ENCODE data around the gene CABLES2. TPM values are rescaled to one million over a fixed set of nuclear protein-coding genes. Genes with fewer than 3 reads are reported as not detected.

CABLES2 gene
- polyA plus RNA-seq, 1 experiment, result 4.8 TPM

- Histone ChIP-seq H3K27me3 (ENCODE audit: control insufficient read depth, insufficient read depth, low read length) (no peaks in the 10 kb centered on the region), H3K4me3 (ENCODE audit: low read depth, low read length) (no peak overlapping the region), H3K36me3 (ENCODE audit: control insufficient read depth, insufficient read depth, low read length) (no peaks in the 10 kb centered on the region)
- POLR2A ChIA-PET, result no interaction called here
- CTCF ChIA-PET, result interaction anchor here (0.7 to 1.3 kb wide), 3 partner anchors 10 to 191 kb away, joined by 3 to 6 read pairs (median 3); no protein-coding TSS in a partner anchor
- TF ChIP-seq, protein P1, sequence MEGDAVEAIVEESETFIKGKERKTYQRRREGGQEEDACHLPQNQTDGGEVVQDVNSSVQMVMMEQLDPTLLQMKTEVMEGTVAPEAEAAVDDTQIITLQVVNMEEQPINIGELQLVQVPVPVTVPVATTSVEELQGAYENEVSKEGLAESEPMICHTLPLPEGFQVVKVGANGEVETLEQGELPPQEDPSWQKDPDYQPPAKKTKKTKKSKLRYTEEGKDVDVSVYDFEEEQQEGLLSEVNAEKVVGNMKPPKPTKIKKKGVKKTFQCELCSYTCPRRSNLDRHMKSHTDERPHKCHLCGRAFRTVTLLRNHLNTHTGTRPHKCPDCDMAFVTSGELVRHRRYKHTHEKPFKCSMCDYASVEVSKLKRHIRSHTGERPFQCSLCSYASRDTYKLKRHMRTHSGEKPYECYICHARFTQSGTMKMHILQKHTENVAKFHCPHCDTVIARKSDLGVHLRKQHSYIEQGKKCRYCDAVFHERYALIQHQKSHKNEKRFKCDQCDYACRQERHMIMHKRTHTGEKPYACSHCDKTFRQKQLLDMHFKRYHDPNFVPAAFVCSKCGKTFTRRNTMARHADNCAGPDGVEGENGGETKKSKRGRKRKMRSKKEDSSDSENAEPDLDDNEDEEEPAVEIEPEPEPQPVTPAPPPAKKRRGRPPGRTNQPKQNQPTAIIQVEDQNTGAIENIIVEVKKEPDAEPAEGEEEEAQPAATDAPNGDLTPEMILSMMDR (IDR thresholded peaks at IDR 0.05; ENCODE audit: insufficient read depth, low read depth, low read length), result no peak
- no peak for DNase-seq (ENCODE audit: low read depth)
Measured at GRCh38 chr20:62358171-62359042, 48.7 kb downstream of the CABLES2 start.

GRCh38 chr20:62357681-62358080 is 49.4 kb downstream of the CABLES2 start:
- POLR2A ChIA-PET, result no interaction called here
- Histone ChIP-seq H3K4me3 (ENCODE audit: low read depth, low read length) (no peak overlapping the region), H3K36me3 (ENCODE audit: control insufficient read depth, insufficient read depth, low read length) (no peaks in the 10 kb centered on the region), H3K27me3 (ENCODE audit: control insufficient read depth, insufficient read depth, low read length) (no peaks in the 10 kb centered on the region)
- CTCF ChIA-PET, result interaction anchor here (1.2 to 1.3 kb wide), 2 partner anchors 11 to 12 kb away, joined by 3 read pairs; no protein-coding TSS in a partner anchor
- TF ChIP-seq, protein P1 (IDR thresholded peaks at IDR 0.05; ENCODE audit: insufficient read depth, low read depth, low read length), result no peak
- DNase-seq (ENCODE audit: low read depth), result no peak

GRCh38 chr20:62357187-62357667 is 49.9 kb downstream of the CABLES2 start:
- H3K27me3 ChIP-seq (ENCODE audit: control insufficient read depth, insufficient read depth, low read length), result no peaks in the 10 kb centered on the region
- H3K4me3 ChIP-seq (ENCODE audit: low read depth, low read length), result no peak overlapping the region
- ChIA-PET CTCF (interaction anchor here (0.8 to 1.6 kb wide), 3 partner anchors 12 to 55 kb away, joined by 3 to 4 read pairs (median 3); partner anchors contain the start of gene ADRM1), POLR2A (no interaction called here)
- no peaks in the 10 kb centered on the region for H3K36me3 ChIP-seq (ENCODE audit: control insufficient read depth, insufficient read depth, low read length)
- no peak for DNase-seq (ENCODE audit: low read depth)
- TF ChIP-seq, protein P1 (IDR thresholded peaks at IDR 0.05; ENCODE audit: insufficient read depth, low read depth, low read length), result no peak

- ChIA-PET POLR2A (no interaction called here), CTCF (interaction anchor here (0.8 to 1.6 kb wide), 2 partner anchors 19 to 54 kb away, joined by 3 to 4 read pairs; partner anchors contain the start of gene ADRM1)
- TF ChIP-seq, protein P1 (IDR thresholded peaks at IDR 0.05; ENCODE audit: insufficient read depth, low read depth, low read length), result no peak
- DNase-seq (ENCODE audit: low read depth), result no peak
- Histone ChIP-seq H3K4me3 (ENCODE audit: low read depth, low read length) (no peak overlapping the region), H3K27me3 (ENCODE audit: control insufficient read depth, insufficient read depth, low read length) (no peaks in the 10 kb centered on the region), H3K36me3 (ENCODE audit: control insufficient read depth, insufficient read depth, low read length) (no peaks in the 10 kb centered on the region)
Measured at GRCh38 chr20:62356589-62357186, 50.4 kb downstream of the CABLES2 start.

Measured in BJ (cell line).